ES-I3 (cell line): ENCODE measurements around the gene SIRPA.
"Not testable (repeated sequence)": the region's sequence is repeated elsewhere in the genome, so short reads cannot be mapped to it uniquely, and the experiment has no call there.

Experiments used
- H3K36me3 ChIP-seq: 2 replicates; pipeline ENCODE4 v1.6.1; 2013; ENCODE audit warnings: mild to moderate bottlenecking, low read length, control low read depth, moderate library complexity; ENCODE audit not compliant: insufficient read depth
- H3K4me1 ChIP-seq: 2 replicates; pipeline ENCODE4 v1.6.1; 2013; ENCODE audit warnings: mild to moderate bottlenecking, control low read depth, low read length; ENCODE audit not compliant: insufficient read depth
- H3K9ac ChIP-seq: 2 replicates; pipeline ENCODE4 v1.6.1; 2013; ENCODE audit warnings: low read depth, mild to moderate bottlenecking, low read length, moderate library complexity
- H3K9me3 ChIP-seq: 2 replicates; pipeline ENCODE4 v1.6.1; 2013; ENCODE audit warnings: mild to moderate bottlenecking, low read length, moderate library complexity; ENCODE audit not compliant: control insufficient read depth, insufficient read depth

SIRPA gene

GRCh38 chr20:1915725-1916124 is 20.5 kb downstream of the SIRPA start:
- Histone ChIP-seq H3K4me1 (peaks cover 5% of the 10 kb centered on the region; the same call in 1 of the 2 replicates), H3K9ac (no peak overlapping the region), H3K9me3 (no peaks in the 10 kb centered on the region), H3K36me3 (0 out of 2 replicates have a peak, but pooled peaks cover 2% of the 10 kb centered on the region)

DNA sequence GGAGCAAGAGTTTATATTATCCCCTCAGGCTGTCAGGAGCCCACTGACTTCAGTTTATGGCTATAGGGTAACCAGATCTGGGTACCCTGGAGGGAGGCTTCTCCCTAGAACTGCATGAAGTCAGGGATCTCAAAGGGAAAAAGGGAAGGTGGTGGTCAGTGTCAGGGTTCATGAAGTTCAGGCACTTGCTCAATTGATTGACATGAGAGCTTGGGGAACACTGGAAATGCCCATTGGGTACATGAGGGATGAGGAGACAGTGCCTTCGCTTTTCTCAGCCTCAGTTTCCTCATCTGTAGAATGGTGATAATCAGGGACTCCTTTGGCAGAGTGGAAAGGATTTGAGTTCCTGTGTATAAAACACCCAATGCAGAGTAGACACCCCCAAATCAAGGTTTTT is 22.6 kb downstream of the SIRPA start:
- Histone ChIP-seq H3K4me1 (no peaks in the 10 kb centered on the region), H3K9me3 (no peaks in the 10 kb centered on the region), H3K36me3 (0 out of 2 replicates have a peak, but pooled peaks cover 2% of the 10 kb centered on the region), H3K9ac (no peak overlapping the region)

GRCh38 chr20:1918491-1919165 is 23.4 kb downstream of the SIRPA start:
- peaks cover 5% of the 10 kb centered on the region; the same call in 1 of the 2 replicates for H3K36me3 ChIP-seq
- H3K9me3 ChIP-seq = no peaks in the 10 kb centered on the region
- H3K9ac ChIP-seq = no peak overlapping the region
- no peaks in the 10 kb centered on the region for H3K4me1 ChIP-seq

- Histone ChIP-seq H3K9ac (no peak overlapping the region), H3K4me1 (no peaks in the 10 kb centered on the region), H3K36me3 (peaks cover 5% of the 10 kb centered on the region; the same call in 1 of the 2 replicates), H3K9me3 (no peaks in the 10 kb centered on the region)
Measured at GRCh38 chr20:1920252-1920651, 25.0 kb downstream of the SIRPA start.

- Histone ChIP-seq H3K4me1 (no peaks in the 10 kb centered on the region), H3K9me3 (no peaks in the 10 kb centered on the region), H3K36me3 (peaks cover 5% of the 10 kb centered on the region; the same call in 1 of the 2 replicates), H3K9ac (no peak overlapping the region)
Measured at GRCh38 chr20:1920826-1921225, 25.6 kb downstream of the SIRPA start.

- not testable (repeated sequence) for H3K9ac ChIP-seq, H3K9me3 ChIP-seq, H3K36me3 ChIP-seq, H3K4me1 ChIP-seq
Measured at GRCh38 chr20:1921985-1922384, 26.8 kb downstream of the SIRPA start.

GRCh38 chr20:1922786-1923185 is 27.6 kb downstream of the SIRPA start:
- Histone ChIP-seq H3K4me1 (peaks cover 5% of the 10 kb centered on the region; the same call in 1 of the 2 replicates), H3K9ac (no peak overlapping the region), H3K36me3 (peaks cover 2% of the 10 kb centered on the region; the same call in 1 of the 2 replicates), H3K9me3 (no peaks in the 10 kb centered on the region)

GRCh38 chr20:1924910-1925861 is 30.0 kb downstream of the SIRPA start:
- Histone ChIP-seq H3K9me3 (no peaks in the 10 kb centered on the region), H3K36me3 (peaks cover 2% of the 10 kb centered on the region; the same call in 1 of the 2 replicates)

DNA sequence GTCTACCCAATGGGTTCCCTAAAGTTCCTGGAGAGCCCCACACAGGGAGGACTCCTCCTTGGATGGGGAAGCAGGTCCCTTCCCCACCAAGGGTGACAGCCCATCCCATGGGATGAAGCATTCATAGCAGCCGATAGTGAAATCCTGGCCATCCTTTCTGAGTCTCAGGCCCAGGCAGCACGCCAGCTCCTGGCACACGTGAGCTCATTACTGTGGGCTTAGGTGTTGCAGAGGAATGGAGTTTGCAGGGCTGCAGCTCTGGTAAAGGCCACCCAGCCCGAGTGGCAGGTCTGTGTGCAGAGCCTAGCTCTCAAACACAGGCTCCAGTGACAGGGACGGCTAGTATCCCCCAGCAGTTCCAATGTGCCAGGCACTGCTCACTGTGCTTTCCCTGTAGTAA is 31.0 kb downstream of the SIRPA start:
- peaks cover 2% of the 10 kb centered on the region; the same call in 1 of the 2 replicates for H3K36me3 ChIP-seq
- no peaks in the 10 kb centered on the region for H3K9me3 ChIP-seq
- H3K4me1 ChIP-seq = peaks cover 15% of the 10 kb centered on the region; the same call in 1 of the 2 replicates
- H3K9ac ChIP-seq = no peak overlapping the region

More at GRCh38 chr20:1924910-1925861, 30.0 kb downstream of the SIRPA start:
- peaks cover 15% of the 10 kb centered on the region; the same call in 1 of the 2 replicates for H3K4me1 ChIP-seq
- H3K9ac ChIP-seq = no peak overlapping the region

GRCh38 chr20:1927217-1927616 is 32.0 kb downstream of the SIRPA start:
- peaks cover 2% of the 10 kb centered on the region; the same call in 1 of the 2 replicates for H3K36me3 ChIP-seq
- peaks cover 15% of the 10 kb centered on the region; the same call in 1 of the 2 replicates for H3K4me1 ChIP-seq
- no peak overlapping the region for H3K9ac ChIP-seq
- H3K9me3 ChIP-seq = no peaks in the 10 kb centered on the region

DNA sequence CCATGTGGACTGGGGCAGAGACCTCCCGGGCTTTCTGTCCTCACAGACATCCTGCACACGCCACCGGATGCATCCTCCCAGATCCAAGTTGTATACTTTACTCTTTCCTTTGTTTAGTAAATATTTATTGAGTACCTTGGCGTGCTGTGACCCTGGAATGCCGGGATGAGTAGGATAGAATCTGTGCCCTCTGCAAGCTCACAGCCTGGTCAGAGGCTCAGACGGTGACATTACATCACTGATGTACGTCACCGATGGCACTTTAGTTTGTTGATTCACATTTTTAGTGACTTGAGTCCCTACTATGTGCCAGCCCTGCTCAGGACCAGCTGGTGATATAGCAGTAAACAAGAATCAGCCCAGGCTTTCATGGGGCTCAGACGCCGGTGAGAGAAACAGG is 32.9 kb downstream of the SIRPA start:
- H3K4me1 ChIP-seq = peaks cover 15% of the 10 kb centered on the region; the same call in 1 of the 2 replicates
- no peak overlapping the region for H3K9ac ChIP-seq
- H3K36me3 ChIP-seq = no peaks in the 10 kb centered on the region; the same call in 1 of the 2 replicates
- H3K9me3 ChIP-seq = no peaks in the 10 kb centered on the region

DNA sequence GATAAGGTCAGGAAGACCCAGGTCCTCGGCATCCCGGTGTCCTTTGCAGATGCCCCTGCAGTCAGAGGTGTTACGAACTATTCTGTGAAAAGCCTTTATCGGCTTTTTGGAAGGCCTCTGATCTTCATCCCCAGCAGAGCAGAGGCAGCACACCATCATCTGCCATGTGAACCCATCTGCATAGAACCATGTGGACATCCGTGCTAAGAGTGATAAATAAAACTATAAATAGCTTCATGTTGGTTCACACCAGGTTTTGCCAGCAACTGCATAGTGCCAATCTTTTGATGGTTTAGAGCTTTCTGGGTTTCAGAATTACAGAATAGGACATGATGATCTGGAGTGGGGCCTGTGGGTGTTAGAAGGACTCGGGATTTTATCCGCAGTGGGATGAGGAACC is 33.6 kb downstream of the SIRPA start:
- Histone ChIP-seq H3K9me3 (no peaks in the 10 kb centered on the region), H3K36me3 (no peaks in the 10 kb centered on the region; the same call in 1 of the 2 replicates), H3K4me1 (peaks cover 15% of the 10 kb centered on the region; the same call in 1 of the 2 replicates), H3K9ac (no peak overlapping the region)

- H3K4me1 ChIP-seq = peaks cover 15% of the 10 kb centered on the region; the same call in 1 of the 2 replicates
Measured at GRCh38 chr20:1929460-1929859, 34.3 kb downstream of the SIRPA start.

DNA sequence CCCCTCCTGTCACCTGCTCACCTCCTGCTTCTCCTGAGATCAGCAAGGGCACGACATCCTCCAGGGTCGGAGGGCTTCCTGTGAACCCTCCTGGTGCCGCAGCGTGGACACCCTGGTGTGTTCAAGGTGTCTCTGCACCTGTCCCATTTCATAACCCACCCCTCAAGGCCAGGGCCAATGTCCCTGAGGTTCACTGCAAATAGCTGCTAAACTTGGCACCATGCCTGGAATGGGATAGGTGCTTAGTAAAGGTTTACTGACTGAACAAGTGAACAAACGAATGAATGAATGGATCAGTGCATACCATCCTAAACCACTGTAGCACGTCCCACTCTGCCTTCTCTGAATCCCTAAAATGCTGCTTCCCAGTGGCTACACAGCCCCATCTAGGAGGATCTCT is 35.0 kb downstream of the SIRPA start:
- Histone ChIP-seq H3K9ac (no peak overlapping the region), H3K36me3 (no peaks in the 10 kb centered on the region; the same call in 1 of the 2 replicates), H3K9me3 (no peaks in the 10 kb centered on the region), H3K4me1 (peaks cover 15% of the 10 kb centered on the region; the same call in 1 of the 2 replicates)

More at GRCh38 chr20:1929460-1929859, 34.3 kb downstream of the SIRPA start:
- no peak overlapping the region for H3K9ac ChIP-seq
- H3K36me3 ChIP-seq = no peaks in the 10 kb centered on the region; the same call in 1 of the 2 replicates
- H3K9me3 ChIP-seq = no peaks in the 10 kb centered on the region
